Adrenal gland (tissue), 19 donors: ENCODE data around the gene NOCT. TPM values are rescaled to one million over a fixed set of nuclear protein-coding genes. Genes with fewer than 3 reads are reported as not detected.
A peak's percentile ranks its signal among the peaks of the same experiment; 100 is the strongest.

Source experiments
- DNase-seq, 7 donors: peaks; one replicate each; pipeline ENCODE4 v3.0.0-alpha.2; 2019 to 2020
- H3K27ac ChIP-seq, 5 donors: fragments of 200-600 bp; sonication (generic) in 4 of 5; 1 replicate in 3 of 5; 2 replicates in 2 of 5; pipeline versions ENCODE4 v1.5.1 to v1.8.0; 2016 to 2020; ENCODE audit warnings: mild to moderate bottlenecking in 1 of 5
- H3K27me3 ChIP-seq: fragments of 200-600 bp; 2 replicates; pipeline ENCODE4 v1.8.0; 2021
- H3K36me3 ChIP-seq, 2 donors: fragments of 200-600 bp; replicated peaks in 1 of 2; 1 replicate in 1 of 2; 2 replicates in 1 of 2; pipeline versions ENCODE4 v1.5.1 to v1.8.0; 2018 to 2022
- H3K4me1 ChIP-seq, 2 donors: fragments of 200-600 bp; replicated peaks in 1 of 2; 1 replicate in 1 of 2; 2 replicates in 1 of 2; pipeline versions ENCODE4 v1.5.1 to v1.8.0; 2018 to 2021
- H3K4me3 ChIP-seq, 4 donors: fragments of 200-600 bp; sonication (generic) in 3 of 4; one replicate each; pipeline ENCODE4 v1.5.1; 2016 to 2018
- H3K9me3 ChIP-seq, 3 donors: fragments of 200-600 bp; sonication (generic) in 1 of 3; replicated peaks in 1 of 3; 1 replicate in 2 of 3; 2 replicates in 1 of 3; pipeline versions ENCODE4 v1.5.1 to v1.8.0; 2016 to 2021
- POLR2A ChIP-seq, 2 donors: fragments of 450-650 bp; IDR thresholded peaks; one replicate each; pipeline ENCODE4 v1.6.1; 2017; ENCODE audit warnings: antibody characterized with exemption in 2 of 2, mild to moderate bottlenecking in 2 of 2, moderate library complexity in 1 of 2
- WGBS, 4 donors: extraction: QIAGEN DNeasy Blood & Tissue Kit in 2 of 4; methylation state at CpG; one replicate each; pipeline versions ENCODE4 v1.1.5 to v1.1.7; 2013 to 2017; 5-methylcytosine and 5-hydroxymethylcytosine counted together
- intact Hi-C, 2 donors: fragments of 100-400 bp; cut with DNase I; formaldehyde crosslinking; loops; one replicate each; pipeline versions ENCODE4 v1.14.1 to v1.15.0; 2022 to 2023
- long read RNA-seq, 10 donors: library from polyadenylated mRNA in 3 of 10; unstranded in 2 of 10; stranded (forward) in 1 of 10; transcript quantifications; one replicate each; pipeline ENCODE4 v2.0.0 and lab custom pipeline, GENCODE V29; 2021 to 2026
- polyA plus RNA-seq, 3 donors: library from polyadenylated mRNA; stranded (reverse); fragments of 200-250 nt in 2 of 3; fragments of 350-450 nt in 1 of 3; fragmentation: Illumina TruSeq in 1 of 3; extraction: RNeasy Lipid Tissue Mini Kit (QIAGEN cat#74804) in 1 of 3; gene quantifications; one replicate each; pipeline ENCODE4 v1.2.3, GENCODE V29; 2013 to 2014
- total RNA-seq, 9 donors: library from RNA; depleted of rRNA in 4 of 9; stranded (reverse); fragments of >200 nt in 4 of 9; fragments of 120-200 nt in 1 of 9; fragmentation: NEBNext Ultra II Directional in 1 of 9; extraction: Animal tissue kit (Norgen Biotek cat#: 25700) in 1 of 9; gene quantifications; one replicate each; pipeline versions ENCODE4 v1.1.0 to v1.2.4, GENCODE V29; 2013 to 2023
- TF ChIP-seq, protein P1 (sequence below), 6 experiments: fragments of 450-650 bp in 4 of 6; fragments of 200-600 bp in 2 of 6; sonication (generic) in 1 of 6; IDR thresholded peaks; 1 replicate in 5 of 6; 2 replicates in 1 of 6; pipeline versions ENCODE4 v1.5.1 to v1.8.0; 2016 to 2021; ENCODE audit warnings: antibody characterized with exemption in 6 of 6, mild to moderate bottlenecking in 2 of 6, moderate library complexity in 1 of 6
- donor health status: healthy with polysubstance abuse.
- donor health status: Bipolar disorder and iron deficiency.
- donor health status: DM: yes; HTN: yes; CAD: no.
- donor health status: DM: no; HTN: no; CAD: no.
- donor health status: DM: no; HTN: no; CAD: no.
- donor health status: DM: yes; HTN: yes; CAD: no.

Gene NOCT, protein sequence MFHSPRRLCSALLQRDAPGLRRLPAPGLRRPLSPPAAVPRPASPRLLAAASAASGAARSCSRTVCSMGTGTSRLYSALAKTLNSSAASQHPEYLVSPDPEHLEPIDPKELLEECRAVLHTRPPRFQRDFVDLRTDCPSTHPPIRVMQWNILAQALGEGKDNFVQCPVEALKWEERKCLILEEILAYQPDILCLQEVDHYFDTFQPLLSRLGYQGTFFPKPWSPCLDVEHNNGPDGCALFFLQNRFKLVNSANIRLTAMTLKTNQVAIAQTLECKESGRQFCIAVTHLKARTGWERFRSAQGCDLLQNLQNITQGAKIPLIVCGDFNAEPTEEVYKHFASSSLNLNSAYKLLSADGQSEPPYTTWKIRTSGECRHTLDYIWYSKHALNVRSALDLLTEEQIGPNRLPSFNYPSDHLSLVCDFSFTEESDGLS
- 10 to 100 TPM in 1 of 9 donors, 1 to 10 TPM in 8; 3.2 to 17.0 (median 6.5) TPM for total RNA-seq
- 1 to 10 TPM; 1.2 to 8.2 (median 3.2) TPM for polyA plus RNA-seq
- long read RNA-seq, donor 1, partial matches to known transcripts: 0 of 1 reads
- long read RNA-seq, donor 1, other reads (novel, unspliced or antisense): 0 of 1 reads
- long read RNA-seq, donor 2: 0 reads
- long read RNA-seq, donor 3, partial matches to known transcripts: 0 of 5 reads
- long read RNA-seq, donor 3, other reads (novel, unspliced or antisense): 0 of 5 reads
- long read RNA-seq, donor 4, partial matches to known transcripts: 0 of 2 reads
- long read RNA-seq, donor 4, other reads (novel, unspliced or antisense): 2 of 2 reads
- long read RNA-seq, donor 5: 0 reads
- long read RNA-seq, donor 6: 0 reads
- long read RNA-seq, donor 7: 0 reads
- long read RNA-seq, donor 8, partial matches to known transcripts: 0 of 1 reads
- long read RNA-seq, donor 8, other reads (novel, unspliced or antisense): 0 of 1 reads
- long read RNA-seq, donor 9: 0 reads
- long read RNA-seq, donor 10, partial matches to known transcripts: 0 of 1 reads
- long read RNA-seq, donor 10, other reads (novel, unspliced or antisense): 0 of 1 reads

DNA sequence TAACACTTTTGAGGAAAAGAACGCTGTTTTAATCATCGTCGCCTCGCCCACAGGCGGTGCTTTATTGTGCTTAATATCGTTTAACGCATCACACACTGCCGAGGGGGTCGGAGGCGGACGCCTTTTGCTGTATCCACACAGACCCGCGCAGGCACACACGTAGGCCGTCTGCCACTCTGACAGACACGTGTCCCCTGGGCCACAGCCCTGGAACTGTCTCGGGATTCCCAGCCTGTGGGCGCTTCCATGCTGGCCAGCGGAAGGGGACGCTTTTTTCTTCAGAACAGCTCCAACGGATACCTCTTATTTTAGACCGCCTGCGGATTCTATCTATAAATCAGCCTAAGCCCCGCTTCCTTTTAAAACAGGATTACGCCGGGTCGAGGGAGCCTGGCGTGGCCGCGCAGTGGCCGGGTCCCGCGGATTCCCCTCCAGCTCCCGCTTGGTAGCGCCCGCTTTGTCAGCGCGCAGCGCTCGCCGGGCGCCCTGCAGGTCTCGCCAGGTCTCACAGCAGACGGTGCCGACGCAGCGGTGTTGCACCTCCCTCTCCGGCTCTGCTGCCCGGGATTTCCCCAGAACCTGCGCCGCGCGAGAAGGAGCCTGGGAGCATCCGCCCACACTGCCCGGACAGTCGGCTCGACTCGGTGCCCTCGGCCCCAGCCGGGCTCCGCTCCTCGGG lies at the start of gene NOCT:
TSS of gene NOCT (plus strand) at position 513 of the 679 bp plus-strand sequence. CDS start 201 bp downstream, outside the sequence.
- TF ChIP-seq, protein P1, sequence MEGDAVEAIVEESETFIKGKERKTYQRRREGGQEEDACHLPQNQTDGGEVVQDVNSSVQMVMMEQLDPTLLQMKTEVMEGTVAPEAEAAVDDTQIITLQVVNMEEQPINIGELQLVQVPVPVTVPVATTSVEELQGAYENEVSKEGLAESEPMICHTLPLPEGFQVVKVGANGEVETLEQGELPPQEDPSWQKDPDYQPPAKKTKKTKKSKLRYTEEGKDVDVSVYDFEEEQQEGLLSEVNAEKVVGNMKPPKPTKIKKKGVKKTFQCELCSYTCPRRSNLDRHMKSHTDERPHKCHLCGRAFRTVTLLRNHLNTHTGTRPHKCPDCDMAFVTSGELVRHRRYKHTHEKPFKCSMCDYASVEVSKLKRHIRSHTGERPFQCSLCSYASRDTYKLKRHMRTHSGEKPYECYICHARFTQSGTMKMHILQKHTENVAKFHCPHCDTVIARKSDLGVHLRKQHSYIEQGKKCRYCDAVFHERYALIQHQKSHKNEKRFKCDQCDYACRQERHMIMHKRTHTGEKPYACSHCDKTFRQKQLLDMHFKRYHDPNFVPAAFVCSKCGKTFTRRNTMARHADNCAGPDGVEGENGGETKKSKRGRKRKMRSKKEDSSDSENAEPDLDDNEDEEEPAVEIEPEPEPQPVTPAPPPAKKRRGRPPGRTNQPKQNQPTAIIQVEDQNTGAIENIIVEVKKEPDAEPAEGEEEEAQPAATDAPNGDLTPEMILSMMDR (IDR thresholded peaks at IDR 0.05): peak in 5 of 6 experiments; percentile 22 to 57 (median 33)
- peak; percentile 94 to 99 for TF ChIP-seq POLR2A (IDR thresholded peaks at IDR 0.05)
- Histone ChIP-seq H3K4me1 (peaks cover 25 to 28% of the 10 kb centered on the region in 2 donors), H3K9me3 (no peaks in the 10 kb centered on the region), H3K27me3 (no peaks in the 10 kb centered on the region), H3K36me3 (no peaks in the 10 kb centered on the region), H3K27ac (peak within 1 kb of the TSS; percentile 84 to 98 (median 90)), H3K4me3 (peak within 1 kb of the TSS in 3 of 4 donors; percentile 32 to 96 (median 58))
- 0 to 1% (median 0%) methylated on average over 18 to 62 of the region's 62 CpGs for WGBS, 4 donors
- peak; percentile 91 to 96 (median 93) for DNase-seq
- intact Hi-C loops: no loop called here

- WGBS, 4 donors: 48 to 60% (median 52%) methylated on average over 3 of the region's 3 CpGs
- no peaks in the 10 kb centered on the region for H3K36me3 ChIP-seq
- no peak for DNase-seq
- no peaks in the 10 kb centered on the region for H3K27me3 ChIP-seq
- TF ChIP-seq, protein P1 (IDR thresholded peaks at IDR 0.05): no peak
- TF ChIP-seq POLR2A (IDR thresholded peaks at IDR 0.05): no peak
- no peak overlapping the region for H3K4me3 ChIP-seq
- intact Hi-C loops: no loop called here
- H3K4me1 ChIP-seq: no peaks in the 10 kb centered on the region
- H3K9me3 ChIP-seq: no peaks in the 10 kb centered on the region
- no peak overlapping the region for H3K27ac ChIP-seq
Measured at GRCh38 chr4:138967313-138967712, 48.3 kb upstream of the NOCT start.

GRCh38 chr4:138972956-138973801 lies 42.4 kb upstream of the NOCT start:
- H3K9me3 ChIP-seq: no peaks in the 10 kb centered on the region
- H3K27me3 ChIP-seq: no peaks in the 10 kb centered on the region
- intact Hi-C loops: no loop called here
- TF ChIP-seq, protein P1 (IDR thresholded peaks at IDR 0.05): no peak
- TF ChIP-seq POLR2A (IDR thresholded peaks at IDR 0.05): no peak
- no peaks in the 10 kb centered on the region for H3K4me1 ChIP-seq
- peak in 1 of 7 donors; percentile 57 for DNase-seq
- no peak overlapping the region for H3K27ac ChIP-seq
- 71 to 83% (median 72%) methylated on average over 6 to 9 of the region's 9 CpGs for WGBS, 4 donors
- H3K4me3 ChIP-seq: no peak overlapping the region
- no peaks in the 10 kb centered on the region for H3K36me3 ChIP-seq
